Activated CD8-positive, alpha-beta T cell treated with anti-CD3 and anti-CD28 coated beads for 36 hours (primary cell): ENCODE data around the gene RNF38. TPM values are rescaled to one million over a fixed set of nuclear protein-coding genes. Genes with fewer than 3 reads are reported as not detected.
"Not testable (repeated sequence)": the region's sequence is repeated elsewhere in the genome, so short reads cannot be mapped to it uniquely, and the experiment has no call there.

Experiments
- ATAC-seq: fragments of 200-7000 bp; cut with Tn5 transposase; one replicate; pipeline ENCODE4 v1.10.0; 2021; ENCODE audit warnings: mild to moderate bottlenecking, moderate library complexity
- CTCF ChIA-PET: fragments of 350-600 bp; sonication (Branson Sonifier 250); formaldehyde crosslinking; loops from one replicate; lab custom pipeline; 2021; ENCODE audit warnings: antibody characterized with exemption; lab: Charles Lee
- POLR2A ChIA-PET: fragments of 350-600 bp; sonication (Branson Sonifier 250); formaldehyde crosslinking; loops from one replicate; lab custom pipeline; 2021; ENCODE audit warnings: antibody characterized with exemption; lab: Charles Lee
- DNase-seq: peaks from one replicate; pipeline ENCODE4 v3.0.0-alpha.2; 2020
- H3K27ac Mint-ChIP-seq: one replicate; pipeline ENCODE4 v1.8.0; 2021; ENCODE audit warnings: mild to moderate bottlenecking, mixed read lengths
- H3K27me3 Mint-ChIP-seq: one replicate; pipeline ENCODE4 v1.8.0; 2021; ENCODE audit warnings: mixed read lengths
- H3K36me3 Mint-ChIP-seq: one replicate; pipeline ENCODE4 v1.8.0; 2021; ENCODE audit warnings: low read depth, mixed read lengths
- H3K4me1 Mint-ChIP-seq: one replicate; pipeline ENCODE4 v1.8.0; 2021; ENCODE audit warnings: low read depth, mixed read lengths
- H3K4me3 Mint-ChIP-seq: one replicate; pipeline ENCODE4 v1.8.0; 2021; ENCODE audit warnings: mild to moderate bottlenecking, moderate library complexity, mixed read lengths
- H3K9me3 Mint-ChIP-seq: one replicate; pipeline ENCODE4 v1.8.0; 2021; ENCODE audit warnings: mixed read lengths
- intact Hi-C: fragments of 100-400 bp; cut with micrococcal nuclease; formaldehyde crosslinking; loops from one replicate; pipeline ENCODE4 v1.10.0; 2022
- total RNA-seq, 2 experiments: library from RNA; stranded (reverse); gene quantifications; one replicate each; pipeline ENCODE4 v1.2.3, GENCODE V29; 2021
- TF ChIP-seq, protein P1 (sequence below): fragments of 200-600 bp; IDR thresholded peaks from one replicate; pipeline ENCODE4 v1.8.0; 2022; ENCODE audit warnings: antibody characterized with exemption, mild to moderate bottlenecking

The RNF38 gene
- 10 to 100 TPM; 33.7 to 36.4 TPM for total RNA-seq

DNA sequence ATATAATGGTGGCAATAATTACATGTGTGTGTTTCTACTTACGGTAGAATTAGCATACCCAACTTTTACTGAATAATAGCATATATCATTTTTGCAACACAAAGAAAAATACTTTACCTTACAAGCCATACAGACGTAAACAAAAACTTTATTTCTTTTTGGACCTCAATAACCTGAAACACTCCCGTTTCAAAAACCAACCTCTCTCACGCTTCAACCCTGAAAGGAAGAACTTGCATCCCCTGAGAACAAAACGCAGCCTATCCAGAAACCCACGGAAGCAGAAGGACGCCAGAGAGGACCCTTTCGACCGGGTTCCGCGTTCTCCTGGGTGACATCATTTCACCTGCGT is at the start of gene RNF38:
RNF38 (minus strand) TSS at position 290 of the 352 bp plus-strand sequence; CDS start at position 129, 161 bp downstream.
- ATAC-seq (no peak), DNase-seq (no peak)
- H3K9me3 Mint-ChIP-seq: no peaks in the 10 kb centered on the region
- TF ChIP-seq, protein P1, sequence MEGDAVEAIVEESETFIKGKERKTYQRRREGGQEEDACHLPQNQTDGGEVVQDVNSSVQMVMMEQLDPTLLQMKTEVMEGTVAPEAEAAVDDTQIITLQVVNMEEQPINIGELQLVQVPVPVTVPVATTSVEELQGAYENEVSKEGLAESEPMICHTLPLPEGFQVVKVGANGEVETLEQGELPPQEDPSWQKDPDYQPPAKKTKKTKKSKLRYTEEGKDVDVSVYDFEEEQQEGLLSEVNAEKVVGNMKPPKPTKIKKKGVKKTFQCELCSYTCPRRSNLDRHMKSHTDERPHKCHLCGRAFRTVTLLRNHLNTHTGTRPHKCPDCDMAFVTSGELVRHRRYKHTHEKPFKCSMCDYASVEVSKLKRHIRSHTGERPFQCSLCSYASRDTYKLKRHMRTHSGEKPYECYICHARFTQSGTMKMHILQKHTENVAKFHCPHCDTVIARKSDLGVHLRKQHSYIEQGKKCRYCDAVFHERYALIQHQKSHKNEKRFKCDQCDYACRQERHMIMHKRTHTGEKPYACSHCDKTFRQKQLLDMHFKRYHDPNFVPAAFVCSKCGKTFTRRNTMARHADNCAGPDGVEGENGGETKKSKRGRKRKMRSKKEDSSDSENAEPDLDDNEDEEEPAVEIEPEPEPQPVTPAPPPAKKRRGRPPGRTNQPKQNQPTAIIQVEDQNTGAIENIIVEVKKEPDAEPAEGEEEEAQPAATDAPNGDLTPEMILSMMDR: no peak
- no peaks in the 10 kb centered on the region for H3K27me3 Mint-ChIP-seq
- peak within 1 kb of the TSS; percentile 86 for H3K4me3 Mint-ChIP-seq
- ChIA-PET CTCF (interaction anchor here (1.2 kb wide), 1 partner anchor 10 kb away, joined by 3 read pairs; no protein-coding TSS in a partner anchor), POLR2A (interaction anchor here (0.8 to 1.2 kb wide), 3 partner anchors 37 to 177 kb away, joined by 3 read pairs; no protein-coding TSS in a partner anchor)
- peaks cover 12% of the 10 kb centered on the region for H3K36me3 Mint-ChIP-seq
- peaks cover 51% of the 10 kb centered on the region for H3K4me1 Mint-ChIP-seq
- intact Hi-C loops: no loop called here
- H3K27ac Mint-ChIP-seq: peak within 1 kb of the TSS; percentile 94

DNA sequence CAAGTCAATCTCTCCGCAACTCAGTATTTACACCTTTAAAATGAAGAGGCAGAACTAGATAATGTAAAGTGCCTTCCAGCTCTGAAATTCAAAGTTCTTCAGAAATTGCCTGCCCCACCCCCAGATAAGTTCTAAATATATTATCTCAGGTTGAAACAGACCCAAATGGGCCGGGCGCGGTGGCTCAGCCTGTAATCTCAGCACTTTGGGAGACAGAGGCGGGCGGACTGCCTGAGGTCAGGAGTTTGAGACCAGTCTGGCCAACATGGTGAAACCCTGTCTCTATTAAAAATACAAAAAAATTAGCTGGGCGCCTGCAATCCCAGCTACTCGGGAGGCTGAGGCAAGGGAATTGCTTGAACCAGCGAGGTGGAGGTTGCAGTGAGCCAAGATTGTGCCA is 48.5 kb upstream of the RNF38 start:
- H3K36me3 Mint-ChIP-seq, ATAC-seq, H3K27ac Mint-ChIP-seq, DNase-seq, H3K27me3 Mint-ChIP-seq, H3K9me3 Mint-ChIP-seq, H3K4me3 Mint-ChIP-seq, POLR2A ChIA-PET: not testable (repeated sequence)
- CTCF ChIA-PET: interaction anchor here (1.1 to 2.5 kb wide), 6 partner anchors 11 to 280 kb away, joined by 4 to 13 read pairs (median 5); no protein-coding TSS in a partner anchor
- intact Hi-C loops: loop anchor here (5.0 kb wide), 1 partner anchor 41 kb away; no protein-coding TSS in a partner anchor
- H3K4me1 Mint-ChIP-seq: peaks cover 27% of the 10 kb centered on the region

DNA sequence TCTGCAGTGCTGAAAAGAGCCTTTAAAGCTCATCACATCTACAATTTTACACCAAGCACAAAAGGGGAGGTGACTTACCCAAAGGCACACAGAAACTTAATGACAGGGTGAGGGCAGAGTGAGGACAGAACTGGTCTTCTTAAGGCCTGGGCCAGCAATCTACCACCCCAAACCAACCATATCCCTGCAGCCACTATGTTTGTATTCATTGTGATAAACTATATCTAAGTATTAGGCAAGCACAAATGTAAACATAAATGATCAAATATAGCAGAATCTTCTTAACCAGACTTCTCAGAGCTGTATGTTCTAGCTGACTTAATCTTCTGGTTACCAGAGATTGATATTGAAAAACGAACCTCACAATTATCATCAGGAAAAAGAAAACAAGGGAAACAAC is 47.9 kb upstream of the RNF38 start:
- Mint-ChIP-seq H3K27ac (no peak overlapping the region), H3K9me3 (no peaks in the 10 kb centered on the region), H3K4me3 (no peak overlapping the region), H3K27me3 (no peaks in the 10 kb centered on the region), H3K4me1 (peaks cover 32% of the 10 kb centered on the region), H3K36me3 (no peaks in the 10 kb centered on the region)
- no peak for ATAC-seq
- intact Hi-C loops: loop anchor here (5.0 kb wide), 1 partner anchor 41 kb away; no protein-coding TSS in a partner anchor
- ChIA-PET CTCF (interaction anchor here (0.7 to 2.5 kb wide), 9 partner anchors 9 to 281 kb away, joined by 3 to 13 read pairs (median 4); no protein-coding TSS in a partner anchor), POLR2A (interaction anchor here (0.5 to 1.1 kb wide), 2 partner anchors 9 to 940 kb away, joined by 3 to 4 read pairs; no protein-coding TSS in a partner anchor)
- TF ChIP-seq, protein P1: no peak
- no peak for DNase-seq

DNA sequence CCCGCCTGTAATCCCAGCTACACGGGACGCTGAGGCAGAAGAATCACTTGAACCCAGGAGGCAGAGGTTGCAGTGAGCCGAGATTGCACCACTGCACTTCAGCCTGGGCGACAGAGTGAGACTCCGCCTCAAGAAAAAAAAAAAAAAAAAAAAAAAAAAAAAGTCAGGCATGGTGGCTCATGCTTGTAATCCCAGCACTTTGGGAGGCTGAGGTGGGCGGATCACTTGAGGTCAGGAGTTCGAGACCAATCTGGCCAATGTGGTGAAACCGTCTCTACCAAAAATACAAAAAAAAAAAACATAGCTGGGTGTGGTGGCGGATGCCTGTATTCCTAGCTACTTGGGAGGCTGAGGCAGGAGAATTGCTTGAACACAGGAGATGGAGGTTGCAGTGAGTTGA is 46.6 kb upstream of the RNF38 start:
- not testable (repeated sequence) for H3K9me3 Mint-ChIP-seq, H3K36me3 Mint-ChIP-seq, H3K27me3 Mint-ChIP-seq, ATAC-seq, H3K27ac Mint-ChIP-seq, DNase-seq, H3K4me3 Mint-ChIP-seq
- peaks cover 41% of the 10 kb centered on the region for H3K4me1 Mint-ChIP-seq
- ChIA-PET POLR2A (interaction anchor here (1.1 kb wide), 1 partner anchor 8 kb away, joined by 4 read pairs; no protein-coding TSS in a partner anchor), CTCF (interaction anchor here (2.5 kb wide), 1 partner anchor 39 kb away, joined by 13 read pairs; no protein-coding TSS in a partner anchor)
- intact Hi-C loops: loop anchor here (5.0 kb wide), 1 partner anchor 39 kb away; no protein-coding TSS in a partner anchor

DNA sequence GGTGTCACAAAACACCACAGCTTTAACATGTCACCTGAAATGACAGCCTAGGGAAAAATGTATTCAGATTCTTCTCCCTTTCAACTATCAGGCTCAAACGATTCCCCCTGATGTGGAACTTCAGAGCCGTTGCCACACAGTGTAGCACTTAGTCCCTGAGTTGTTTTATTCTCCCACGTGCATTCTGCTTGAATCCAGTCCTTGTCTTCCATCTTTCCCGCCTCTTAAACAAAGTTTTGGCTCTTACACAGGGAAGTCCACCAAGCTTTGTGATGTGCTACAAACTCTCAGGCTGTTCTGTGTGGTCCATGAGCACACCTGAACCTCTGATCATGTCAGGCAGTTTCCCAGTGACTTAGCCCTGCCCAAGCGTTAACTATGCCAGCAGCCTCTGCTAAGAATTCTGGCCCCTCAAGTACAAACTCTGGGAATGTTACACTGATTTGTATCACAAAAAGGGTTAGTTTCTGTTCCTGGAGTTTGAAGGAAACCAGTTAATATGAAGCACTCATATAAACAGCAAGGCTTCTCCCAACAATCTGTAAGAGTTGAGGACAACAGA is 45.8 kb upstream of the RNF38 start:
- ChIA-PET POLR2A (no interaction called here), CTCF (interaction anchor here (1.9 to 11.0 kb wide), 2 partner anchors 38 to 110 kb away, joined by 7 to 84 read pairs; no protein-coding TSS in a partner anchor)
- intact Hi-C loops: loop anchor here (5.0 kb wide), 1 partner anchor 39 kb away; no protein-coding TSS in a partner anchor
- DNase-seq (no peak), ATAC-seq (no peak)
- Mint-ChIP-seq H3K36me3 (no peaks in the 10 kb centered on the region), H3K27me3 (no peaks in the 10 kb centered on the region), H3K9me3 (no peaks in the 10 kb centered on the region), H3K27ac (no peak overlapping the region), H3K4me1 (peaks cover 41% of the 10 kb centered on the region), H3K4me3 (no peak overlapping the region)
- TF ChIP-seq, protein P1: no peak
